ENCODE results near the gene LGI2.

DNA sequence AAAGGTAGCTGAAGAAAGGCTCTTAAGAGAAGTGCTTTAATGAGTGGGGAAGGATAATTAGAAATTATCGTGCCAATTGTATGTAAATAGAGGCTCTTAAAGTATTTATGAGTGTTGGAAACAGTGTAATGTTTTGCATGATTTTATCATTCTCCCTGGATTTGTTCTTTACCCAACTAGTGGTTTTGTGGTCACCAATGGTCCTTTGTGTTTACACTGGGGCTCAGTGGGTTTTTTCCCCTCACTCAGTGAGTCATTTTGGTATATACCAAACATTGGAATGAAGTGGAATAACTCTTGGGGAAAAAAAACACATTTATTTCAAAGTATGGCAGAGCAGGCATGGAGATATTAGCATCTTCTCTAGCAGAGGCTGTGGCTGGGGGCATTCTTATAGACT lies 20.8 kb upstream of the LGI2 start:
- TF ChIP-seq, protein P1, sequence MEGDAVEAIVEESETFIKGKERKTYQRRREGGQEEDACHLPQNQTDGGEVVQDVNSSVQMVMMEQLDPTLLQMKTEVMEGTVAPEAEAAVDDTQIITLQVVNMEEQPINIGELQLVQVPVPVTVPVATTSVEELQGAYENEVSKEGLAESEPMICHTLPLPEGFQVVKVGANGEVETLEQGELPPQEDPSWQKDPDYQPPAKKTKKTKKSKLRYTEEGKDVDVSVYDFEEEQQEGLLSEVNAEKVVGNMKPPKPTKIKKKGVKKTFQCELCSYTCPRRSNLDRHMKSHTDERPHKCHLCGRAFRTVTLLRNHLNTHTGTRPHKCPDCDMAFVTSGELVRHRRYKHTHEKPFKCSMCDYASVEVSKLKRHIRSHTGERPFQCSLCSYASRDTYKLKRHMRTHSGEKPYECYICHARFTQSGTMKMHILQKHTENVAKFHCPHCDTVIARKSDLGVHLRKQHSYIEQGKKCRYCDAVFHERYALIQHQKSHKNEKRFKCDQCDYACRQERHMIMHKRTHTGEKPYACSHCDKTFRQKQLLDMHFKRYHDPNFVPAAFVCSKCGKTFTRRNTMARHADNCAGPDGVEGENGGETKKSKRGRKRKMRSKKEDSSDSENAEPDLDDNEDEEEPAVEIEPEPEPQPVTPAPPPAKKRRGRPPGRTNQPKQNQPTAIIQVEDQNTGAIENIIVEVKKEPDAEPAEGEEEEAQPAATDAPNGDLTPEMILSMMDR (conservative IDR thresholded peaks at IDR 0.05; ENCODE audit: low read depth, low read length) = no peak
- TF ChIP-seq EZH2 (IDR thresholded peaks at IDR 0.05; ENCODE audit: borderline replicate concordance, low read depth, low read length, poor library complexity, severe bottlenecking) = no peak

Measured in A673 (cell line).